ENCODE measurements around the gene LRFN4. TPM values are rescaled to one million over a fixed set of nuclear protein-coding genes. Genes with fewer than 3 reads are reported as not detected.
A peak's percentile ranks its signal among the peaks of the same experiment; 100 is the strongest.

LRFN4 gene
- total RNA-seq, 1 donor from 2014 or later = 3.8 TPM

DNA sequence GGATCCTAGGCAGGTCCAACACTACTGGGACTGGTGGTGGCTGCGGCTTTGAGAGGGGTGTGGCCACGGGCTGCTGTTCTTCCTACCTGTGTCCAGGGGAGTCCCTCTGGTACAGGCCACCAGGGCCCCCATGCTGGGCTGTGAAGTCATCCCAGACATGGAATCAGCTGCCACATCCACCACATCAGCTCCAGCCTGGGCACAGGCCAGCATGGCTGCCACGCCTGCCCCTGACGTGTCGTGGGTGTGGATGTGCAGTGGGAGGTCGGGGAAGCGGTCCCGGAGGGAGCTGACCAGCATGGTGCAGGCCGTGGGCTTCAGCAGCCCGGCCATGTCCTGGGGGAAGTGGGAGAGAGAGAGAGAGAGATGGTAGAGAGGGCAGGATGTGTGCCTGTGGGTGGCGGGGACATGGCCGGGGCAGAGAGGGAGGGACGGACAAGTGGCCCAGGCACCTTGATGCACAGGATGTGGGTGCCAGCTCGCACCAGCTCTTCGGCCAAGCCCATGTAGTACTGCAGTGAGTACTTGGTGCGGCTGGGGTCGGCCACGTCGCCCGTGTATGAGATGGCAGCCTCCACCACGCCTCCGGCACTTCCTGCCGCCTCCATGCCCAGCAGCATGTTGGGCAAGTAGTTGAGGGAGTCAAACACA, 6.2 kb upstream of the LRFN4 start:
- Mint-ChIP-seq H3K27ac (no peak overlapping the region), H3K4me3 (no peak overlapping the region), H3K4me1 (peaks cover 15% of the 10 kb centered on the region), H3K36me3 (ENCODE audit: low read depth) (peaks cover 10% of the 10 kb centered on the region), H3K9me3 (no peaks in the 10 kb centered on the region), H3K27me3 (no peaks in the 10 kb centered on the region)
- intact Hi-C loops (cut with micrococcal nuclease) = no loop called here
- ChIA-PET CTCF (no interaction called here), POLR2A (interaction anchor here (0.7 to 6.2 kb wide), 2 partner anchors 7 to 43 kb away, joined by 3 to 123 read pairs; partner anchors contain the start of gene RCE1)
- DNase-seq (no peak), ATAC-seq (ENCODE audit: low read depth) (no peak)
- TF ChIP-seq CTCF (IDR thresholded peaks at IDR 0.05) = no peak

GRCh38 chr11:66851239-66851596, 5.6 kb upstream of the LRFN4 start:
- Mint-ChIP-seq H3K36me3 (ENCODE audit: low read depth) (peaks cover 10% of the 10 kb centered on the region), H3K27me3 (no peaks in the 10 kb centered on the region), H3K4me1 (peaks cover 16% of the 10 kb centered on the region), H3K4me3 (no peak overlapping the region), H3K9me3 (no peaks in the 10 kb centered on the region), H3K27ac (no peak overlapping the region)
- DNase-seq (no peak), ATAC-seq (ENCODE audit: low read depth) (no peak)
- CTCF ChIA-PET = interaction anchor here (1.0 kb wide), 1 partner anchor 17 kb away, joined by 3 read pairs; no protein-coding TSS in a partner anchor
- POLR2A ChIA-PET = interaction anchor here (6.2 kb wide), 1 partner anchor 8 kb away, joined by 123 read pairs; the partner anchor contains the start of gene RCE1
- TF ChIP-seq CTCF (IDR thresholded peaks at IDR 0.05) = no peak
- intact Hi-C loops (cut with micrococcal nuclease) = no loop called here

- POLR2A ChIA-PET = interaction anchor here (0.6 to 6.2 kb wide), 2 partner anchors 8 to 34 kb away, joined by 3 to 123 read pairs; partner anchors contain the start of gene RCE1
- Mint-ChIP-seq H3K4me1 (peaks cover 16% of the 10 kb centered on the region), H3K27ac (no peak overlapping the region), H3K4me3 (no peak overlapping the region), H3K9me3 (no peaks in the 10 kb centered on the region), H3K27me3 (no peaks in the 10 kb centered on the region), H3K36me3 (ENCODE audit: low read depth) (peaks cover 5% of the 10 kb centered on the region)
- no peak for TF ChIP-seq CTCF (IDR thresholded peaks at IDR 0.05)
- peak; percentile 9 for ATAC-seq (ENCODE audit: low read depth)
- CTCF ChIA-PET = interaction anchor here (1.0 kb wide), 2 partner anchors 17 to 152 kb away, joined by 3 read pairs; no protein-coding TSS in a partner anchor
- no peak for DNase-seq
- intact Hi-C loops (cut with micrococcal nuclease) = no loop called here
These were observed 5.0 kb upstream of the LRFN4 start for GRCh38 chr11:66851698-66852465.

GRCh38 chr11:66852466-66853241, 4.2 kb upstream of the LRFN4 start:
- H3K27ac Mint-ChIP-seq = no peak overlapping the region
- H3K36me3 Mint-ChIP-seq (ENCODE audit: low read depth) = peaks cover 5% of the 10 kb centered on the region
- no peak overlapping the region for H3K4me3 Mint-ChIP-seq
- CTCF ChIA-PET = interaction anchor here (1.0 kb wide), 1 partner anchor 153 kb away, joined by 3 read pairs; no protein-coding TSS in a partner anchor
- DNase-seq (no peak), ATAC-seq (ENCODE audit: low read depth) (no peak)
- intact Hi-C loops (cut with micrococcal nuclease) = no loop called here
- POLR2A ChIA-PET = interaction anchor here (6.2 kb wide), 1 partner anchor 9 kb away, joined by 123 read pairs; the partner anchor contains the start of gene RCE1
- peaks cover 16% of the 10 kb centered on the region for H3K4me1 Mint-ChIP-seq
- no peaks in the 10 kb centered on the region for H3K9me3 Mint-ChIP-seq
- no peaks in the 10 kb centered on the region for H3K27me3 Mint-ChIP-seq
- no peak for TF ChIP-seq CTCF (IDR thresholded peaks at IDR 0.05)

Measured in activated B cell treated with CpG ODN at 0.5 μM for 24 hours (primary cell).